Effector memory CD4-positive, alpha-beta T cell (primary cell): ENCODE data around the gene CLCN6.

Experiments
- DNase-seq, 3 donors: peaks; one replicate each; pipeline ENCODE4 v3.0.0-alpha.2; 2020
- H3K27ac ChIP-seq: 2 replicates; pipeline ENCODE4 v1.7.0; 2013; ENCODE audit warnings: mild to moderate bottlenecking, low read length, moderate library complexity; ENCODE audit not compliant: insufficient read depth, poor library complexity, severe bottlenecking
- H3K27me3 ChIP-seq: replicated peaks from 2 replicates; pipeline ENCODE4 v1.7.0; 2013; ENCODE audit warnings: mild to moderate bottlenecking, low read length; ENCODE audit not compliant: insufficient read depth, control insufficient read depth, poor library complexity, severe bottlenecking
- H3K36me3 ChIP-seq: 2 replicates; pipeline ENCODE4 v1.7.0; 2013; ENCODE audit warnings: mild to moderate bottlenecking, low read length, moderate library complexity; ENCODE audit not compliant: control insufficient read depth, insufficient read depth
- H3K4me1 ChIP-seq: 2 replicates; pipeline ENCODE4 v1.7.0; 2013; ENCODE audit warnings: low read length, mild to moderate bottlenecking; ENCODE audit not compliant: control insufficient read depth, insufficient read depth, poor library complexity, severe bottlenecking
- H3K4me3 ChIP-seq: 2 replicates; pipeline ENCODE4 v1.7.0; 2013; ENCODE audit warnings: low read length, low read depth, mild to moderate bottlenecking; ENCODE audit not compliant: insufficient read depth, poor library complexity, severe bottlenecking
- H3K9me3 ChIP-seq: 2 replicates; pipeline ENCODE4 v1.7.0; 2013; ENCODE audit warnings: mild to moderate bottlenecking, low read length, moderate library complexity; ENCODE audit not compliant: control insufficient read depth

The CLCN6 gene

DNA sequence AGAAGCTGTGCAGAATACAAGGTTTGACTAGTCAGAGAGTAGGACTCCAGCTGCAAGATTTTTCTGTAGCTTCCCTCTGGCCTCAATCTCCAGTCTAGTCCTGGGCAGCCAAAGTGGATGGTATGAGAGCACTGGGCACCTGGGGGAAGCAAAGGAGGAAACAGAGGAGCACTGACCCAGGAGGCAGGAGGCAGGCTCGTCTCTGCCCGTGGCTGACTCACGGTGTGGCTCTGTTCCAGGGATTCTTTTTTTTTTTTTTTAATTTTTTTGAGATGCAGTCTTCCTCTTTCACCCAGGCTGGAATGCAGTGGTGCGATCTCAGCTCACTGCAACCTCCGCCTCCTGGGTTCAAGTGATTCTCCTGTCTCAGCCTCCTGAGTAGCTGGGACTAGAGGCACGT lies 56.9 kb downstream of the CLCN6 start:
- Histone ChIP-seq H3K27me3 (peaks cover 27% of the 10 kb centered on the region), H3K4me3 (no peak overlapping the region), H3K27ac (no peak overlapping the region), H3K9me3 (no peaks in the 10 kb centered on the region), H3K36me3 (no peaks in the 10 kb centered on the region), H3K4me1 (no peaks in the 10 kb centered on the region)
- no peak for DNase-seq

DNA sequence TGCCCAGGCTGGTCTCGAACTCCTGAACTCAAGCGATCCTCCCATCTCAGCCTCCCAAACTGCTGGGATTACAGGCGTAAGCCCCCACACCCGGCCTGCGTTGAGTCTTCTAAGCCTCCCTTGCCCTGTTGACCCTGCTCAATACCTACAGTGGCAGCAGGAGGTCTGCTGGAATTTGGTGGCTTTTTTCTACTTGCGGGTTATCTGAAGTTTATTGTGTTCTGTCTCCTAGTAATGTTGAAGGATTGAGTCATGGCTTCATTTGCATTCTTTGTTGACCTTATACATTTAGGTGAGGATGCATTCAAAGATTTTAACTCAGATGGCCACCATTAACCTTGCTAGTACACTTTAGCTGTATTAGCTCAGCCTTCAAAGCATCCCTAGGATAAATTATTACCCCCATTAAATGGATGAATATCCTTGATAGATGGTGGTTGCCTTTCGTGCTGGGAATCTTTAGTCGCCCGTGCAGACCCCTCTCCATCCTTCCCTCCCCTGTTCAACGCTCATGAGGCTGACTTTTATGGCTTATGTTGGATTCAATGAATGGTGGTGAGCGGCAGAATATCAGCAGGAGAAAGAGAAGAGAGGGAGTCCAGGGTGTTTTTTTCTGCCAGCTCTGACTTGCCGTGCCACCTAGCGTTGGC lies 62.5 kb downstream of the CLCN6 start:
- Histone ChIP-seq H3K27me3 (no peaks in the 10 kb centered on the region), H3K4me3 (no peak overlapping the region), H3K36me3 (no peaks in the 10 kb centered on the region), H3K27ac (no peak overlapping the region), H3K9me3 (no peaks in the 10 kb centered on the region), H3K4me1 (no peaks in the 10 kb centered on the region)
- DNase-seq, result no peak

DNA sequence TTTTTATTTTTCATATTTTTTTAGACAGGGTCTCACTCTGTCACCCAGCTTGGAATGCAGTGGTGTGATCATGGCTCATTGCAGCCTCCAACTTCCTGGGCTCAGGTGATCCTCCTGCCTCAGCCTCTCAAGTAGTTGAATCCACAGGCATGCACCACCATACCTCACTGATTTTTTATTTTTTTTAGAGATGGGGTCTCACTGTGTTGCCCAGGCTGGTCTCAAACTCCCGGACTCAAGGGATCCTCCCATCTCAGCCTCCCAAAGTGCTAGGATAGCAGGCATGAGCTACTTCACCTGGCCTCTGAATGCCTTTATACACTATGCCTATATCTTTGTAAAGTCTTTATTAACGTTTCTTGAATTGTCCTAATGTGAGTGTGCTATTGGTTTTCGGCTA lies 63.1 kb downstream of the CLCN6 start:
- Histone ChIP-seq H3K36me3 (no peaks in the 10 kb centered on the region), H3K9me3 (no peaks in the 10 kb centered on the region), H3K27me3 (no peaks in the 10 kb centered on the region), H3K27ac (no peak overlapping the region), H3K4me1 (no peaks in the 10 kb centered on the region), H3K4me3 (no peak overlapping the region)
- no peak for DNase-seq

DNA sequence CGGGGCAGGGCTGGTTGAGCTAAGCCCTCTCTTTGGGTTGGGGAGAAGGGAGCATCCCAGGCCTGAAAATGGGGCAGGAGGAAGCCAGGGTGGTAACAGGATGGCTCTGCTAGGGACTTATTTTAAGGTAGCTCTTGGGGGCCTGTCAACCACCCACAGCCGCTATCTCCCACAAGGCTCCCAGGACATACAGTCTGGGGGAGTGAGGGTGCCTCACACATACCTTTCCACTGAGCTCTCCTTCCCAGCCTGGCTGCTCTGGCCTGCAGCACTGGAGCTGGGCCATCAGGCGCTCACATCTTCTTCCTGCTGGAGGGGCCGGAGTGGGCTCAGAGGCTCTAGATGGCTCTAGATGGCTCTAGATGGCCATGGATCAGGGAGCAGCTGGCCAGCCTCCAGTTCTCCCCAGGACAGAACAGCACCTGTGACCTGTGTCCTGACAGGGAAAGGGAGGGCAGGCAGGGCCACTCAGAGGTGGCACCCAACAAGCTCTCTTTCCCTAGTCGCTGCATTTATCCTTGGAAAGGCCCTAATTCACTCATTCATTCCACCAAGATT lies 63.7 kb downstream of the CLCN6 start:
- H3K27ac ChIP-seq, result no peak overlapping the region
- no peak overlapping the region for H3K4me3 ChIP-seq
- no peaks in the 10 kb centered on the region for H3K4me1 ChIP-seq
- H3K9me3 ChIP-seq, result no peaks in the 10 kb centered on the region
- no peaks in the 10 kb centered on the region for H3K36me3 ChIP-seq
- no peaks in the 10 kb centered on the region for H3K27me3 ChIP-seq
- no peak for DNase-seq

DNA sequence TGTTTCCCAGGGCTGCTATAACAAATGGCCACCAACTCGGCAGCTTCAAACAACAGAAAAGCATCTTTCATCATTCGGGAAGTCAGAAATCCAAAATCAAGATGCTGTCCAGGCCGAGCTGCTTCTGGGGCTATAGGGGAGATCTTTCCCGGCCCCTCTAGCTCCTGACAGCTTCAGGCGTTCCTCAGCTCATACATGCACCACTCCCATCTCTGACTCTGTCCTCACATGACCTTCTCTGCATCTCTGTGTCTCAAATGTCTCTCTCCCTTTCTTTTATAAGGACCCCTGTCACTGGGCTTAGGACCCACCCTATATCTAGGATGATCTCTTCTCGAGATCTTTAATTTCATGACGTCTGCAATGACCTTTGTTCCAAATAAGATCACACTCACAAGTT lies 66.6 kb downstream of the CLCN6 start:
- no peaks in the 10 kb centered on the region for H3K36me3 ChIP-seq
- H3K4me3 ChIP-seq, result no peak overlapping the region
- H3K27ac ChIP-seq, result no peak overlapping the region
- H3K4me1 ChIP-seq, result no peaks in the 10 kb centered on the region
- no peak for DNase-seq
- H3K9me3 ChIP-seq, result no peaks in the 10 kb centered on the region
- no peaks in the 10 kb centered on the region for H3K27me3 ChIP-seq

DNA sequence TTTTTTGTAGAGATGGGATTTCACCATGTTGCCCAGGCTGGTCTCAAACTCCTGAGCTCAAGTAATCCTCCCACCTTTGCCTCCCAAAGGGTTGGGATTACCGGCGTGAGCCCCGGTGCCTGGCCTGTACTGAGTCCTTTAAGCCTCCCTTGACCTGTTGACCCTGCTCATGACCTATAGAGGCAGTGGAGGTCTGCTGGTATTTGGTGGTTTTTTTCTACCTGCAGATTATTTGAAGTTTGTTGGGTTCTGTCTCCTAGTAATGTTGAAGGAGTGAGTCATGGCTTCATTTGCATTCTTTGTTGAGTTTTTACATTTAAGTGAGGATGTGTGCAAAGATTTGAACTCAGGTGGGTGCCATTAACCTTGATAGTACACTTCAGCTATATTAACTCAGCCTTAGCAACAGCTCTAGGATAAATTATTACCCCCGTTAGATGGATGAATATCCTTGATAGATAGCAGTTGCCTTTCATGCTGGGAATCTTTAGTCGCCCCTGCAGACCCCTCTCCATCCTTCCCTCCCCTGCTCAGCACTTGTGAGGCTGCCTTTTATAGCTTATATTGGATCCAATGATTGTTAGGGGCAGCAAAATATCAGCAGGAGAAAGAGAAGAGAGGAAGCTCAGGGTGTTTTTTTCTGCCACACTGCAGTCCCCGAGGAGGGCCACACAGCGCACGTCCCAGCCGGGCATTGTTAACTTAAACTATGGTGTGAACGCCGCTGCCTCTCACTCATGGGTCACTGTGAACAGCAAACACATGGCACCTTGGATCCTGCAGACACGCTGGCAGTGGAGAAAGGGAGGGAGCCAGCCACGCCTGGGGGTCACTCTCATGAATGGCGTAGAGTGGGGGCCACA lies 67.6 kb downstream of the CLCN6 start:
- Histone ChIP-seq H3K4me3 (no peak overlapping the region), H3K4me1 (no peaks in the 10 kb centered on the region), H3K9me3 (no peaks in the 10 kb centered on the region), H3K27me3 (no peaks in the 10 kb centered on the region), H3K27ac (no peak overlapping the region), H3K36me3 (no peaks in the 10 kb centered on the region)
- no peak for DNase-seq

DNA sequence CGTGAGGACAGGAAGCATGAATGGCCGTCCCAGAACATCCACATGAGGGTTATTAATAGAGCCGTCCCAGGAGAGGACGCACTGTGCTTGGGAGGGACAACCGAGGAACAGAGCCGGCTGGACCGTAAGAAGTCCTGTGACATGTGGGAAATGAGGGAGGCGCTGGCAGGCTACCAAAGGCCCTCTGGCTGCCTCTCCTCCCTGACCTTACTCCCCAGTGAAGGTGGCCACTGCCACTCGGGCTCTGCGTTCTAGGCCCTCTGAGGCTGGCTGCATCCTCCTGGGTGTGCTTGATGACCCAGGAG lies 68.2 kb downstream of the CLCN6 start:
- DNase-seq, result no peak
- Histone ChIP-seq H3K27ac (no peak overlapping the region), H3K27me3 (no peaks in the 10 kb centered on the region), H3K36me3 (no peaks in the 10 kb centered on the region), H3K9me3 (no peaks in the 10 kb centered on the region), H3K4me1 (no peaks in the 10 kb centered on the region), H3K4me3 (no peak overlapping the region)

DNA sequence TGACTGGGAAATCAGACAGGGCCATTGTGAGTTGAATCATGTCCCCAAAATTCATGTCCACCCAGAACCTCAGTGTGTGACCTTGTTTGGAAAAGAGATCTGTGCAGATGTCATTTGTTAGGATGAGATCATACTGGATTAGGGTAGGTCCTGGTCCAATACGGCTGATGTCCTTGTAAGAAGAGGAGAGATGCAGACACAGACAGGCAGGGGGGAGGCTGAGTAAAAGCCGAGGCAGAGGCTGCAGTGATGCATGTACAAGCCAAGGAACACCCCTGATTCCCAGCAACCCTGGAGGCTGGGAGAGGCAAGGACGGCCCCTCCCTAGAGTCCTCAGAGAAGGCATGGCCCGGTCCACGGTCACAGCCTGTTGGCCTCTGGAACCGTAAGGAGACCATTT lies 68.6 kb downstream of the CLCN6 start:
- Histone ChIP-seq H3K4me1 (no peaks in the 10 kb centered on the region), H3K27me3 (no peaks in the 10 kb centered on the region), H3K9me3 (no peaks in the 10 kb centered on the region), H3K36me3 (no peaks in the 10 kb centered on the region), H3K27ac (no peak overlapping the region), H3K4me3 (no peak overlapping the region)
- DNase-seq, result no peak

DNA sequence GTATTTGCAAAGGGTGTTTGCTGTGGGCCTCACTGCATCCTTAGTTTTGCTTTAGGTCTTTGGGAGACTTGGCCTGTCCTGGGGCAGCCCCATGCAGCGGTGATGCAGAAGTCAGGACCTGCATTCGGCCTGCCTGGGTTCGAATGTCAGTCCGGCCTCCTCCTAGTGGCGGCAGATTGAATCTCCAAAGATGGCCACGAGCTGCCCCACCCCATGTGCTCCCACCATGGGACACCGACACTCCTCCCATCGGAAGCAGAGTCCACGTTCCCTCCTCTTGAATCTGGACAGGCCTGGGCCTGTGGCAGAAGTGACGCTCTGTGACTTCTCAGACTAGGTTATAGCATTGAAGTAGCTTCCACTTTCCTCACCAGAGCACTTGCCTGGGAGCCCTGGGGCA lies 69.1 kb downstream of the CLCN6 start:
- no peaks in the 10 kb centered on the region for H3K27me3 ChIP-seq
- H3K9me3 ChIP-seq, result no peaks in the 10 kb centered on the region
- no peak overlapping the region for H3K27ac ChIP-seq
- no peaks in the 10 kb centered on the region for H3K4me1 ChIP-seq
- DNase-seq, result no peak
- no peaks in the 10 kb centered on the region for H3K36me3 ChIP-seq
- no peak overlapping the region for H3K4me3 ChIP-seq

DNA sequence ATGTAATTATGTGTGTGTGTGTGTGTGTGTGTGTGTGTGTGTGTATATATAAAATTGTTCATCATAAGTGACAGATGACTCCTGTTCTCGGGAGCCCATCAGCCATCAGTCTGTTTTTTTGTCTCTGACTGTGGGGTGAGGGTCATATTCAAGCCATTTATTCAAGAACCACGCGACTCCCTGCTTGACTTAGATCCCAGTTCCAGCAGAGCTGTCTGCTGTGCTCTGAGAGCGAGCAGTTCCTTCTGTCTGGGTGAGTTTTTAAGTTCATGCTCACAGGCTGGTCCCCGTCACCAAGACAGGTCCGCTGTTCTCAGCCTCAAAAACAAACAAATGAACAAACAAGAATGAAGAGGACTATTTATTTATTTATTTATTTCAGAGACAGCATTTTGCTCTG lies 71.1 kb downstream of the CLCN6 start:
- H3K9me3 ChIP-seq, result no peaks in the 10 kb centered on the region

More for the DNA sequence above, 71.1 kb downstream of the CLCN6 start:
- Histone ChIP-seq H3K4me3 (no peak overlapping the region), H3K36me3 (no peaks in the 10 kb centered on the region), H3K27me3 (no peaks in the 10 kb centered on the region), H3K27ac (no peak overlapping the region), H3K4me1 (no peaks in the 10 kb centered on the region)
- no peak for DNase-seq
